DND-41 (cell line): ENCODE results near the gene DTWD2.

ENCODE experiments used
- CTCF ChIP-seq: IDR thresholded peaks from 2 replicates; pipeline ENCODE4 v1.5.1; 2012; ENCODE audit warnings: borderline replicate concordance, low read length, moderate library complexity, mild to moderate bottlenecking; ENCODE audit not compliant: poor library complexity, severe bottlenecking; ENCODE audit errors: extremely low read depth
- EZH2 ChIP-seq: IDR thresholded peaks from 3 replicates; pipeline ENCODE4 v1.6.1; 2012; ENCODE audit warnings: borderline replicate concordance, low read depth, mild to moderate bottlenecking, moderate library complexity, low read length, inconsistent platforms; ENCODE audit not compliant: severe bottlenecking

GRCh38 chr5:118802335-118802734 is 186.0 kb downstream of the DTWD2 start:
- no peak for TF ChIP-seq CTCF
- TF ChIP-seq EZH2: no peak
